ENCODE data around the gene THOC7. TPM values are rescaled to one million over a fixed set of nuclear protein-coding genes. Genes with fewer than 3 reads are reported as not detected.
A peak's percentile ranks its signal among the peaks of the same experiment; 100 is the strongest.

THOC7 gene
- total and polyA plus RNA-seq, 7 donors, result 61.0 to 102 (median 76.9) TPM

GRCh38 chr3:63891518-63891917, 27.9 kb upstream of the THOC7 start:
- DNase-seq, result no peak
- TF ChIP-seq, protein P1, sequence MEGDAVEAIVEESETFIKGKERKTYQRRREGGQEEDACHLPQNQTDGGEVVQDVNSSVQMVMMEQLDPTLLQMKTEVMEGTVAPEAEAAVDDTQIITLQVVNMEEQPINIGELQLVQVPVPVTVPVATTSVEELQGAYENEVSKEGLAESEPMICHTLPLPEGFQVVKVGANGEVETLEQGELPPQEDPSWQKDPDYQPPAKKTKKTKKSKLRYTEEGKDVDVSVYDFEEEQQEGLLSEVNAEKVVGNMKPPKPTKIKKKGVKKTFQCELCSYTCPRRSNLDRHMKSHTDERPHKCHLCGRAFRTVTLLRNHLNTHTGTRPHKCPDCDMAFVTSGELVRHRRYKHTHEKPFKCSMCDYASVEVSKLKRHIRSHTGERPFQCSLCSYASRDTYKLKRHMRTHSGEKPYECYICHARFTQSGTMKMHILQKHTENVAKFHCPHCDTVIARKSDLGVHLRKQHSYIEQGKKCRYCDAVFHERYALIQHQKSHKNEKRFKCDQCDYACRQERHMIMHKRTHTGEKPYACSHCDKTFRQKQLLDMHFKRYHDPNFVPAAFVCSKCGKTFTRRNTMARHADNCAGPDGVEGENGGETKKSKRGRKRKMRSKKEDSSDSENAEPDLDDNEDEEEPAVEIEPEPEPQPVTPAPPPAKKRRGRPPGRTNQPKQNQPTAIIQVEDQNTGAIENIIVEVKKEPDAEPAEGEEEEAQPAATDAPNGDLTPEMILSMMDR (IDR thresholded peaks at IDR 0.05), result no peak
- Histone ChIP-seq H3K27ac (no peak overlapping the region), H3K36me3 (ENCODE audit: insufficient read depth in 1 of 2, low read depth in 1 of 2) (peaks cover 0 to 13% of the 10 kb centered on the region in 2 donors), H3K4me3 (no peak overlapping the region), H3K4me1 (peaks cover 43% of the 10 kb centered on the region), H3K9me3 (no peaks in the 10 kb centered on the region), H3K27me3 (ENCODE audit: insufficient read depth in 3 of 3, low read length in 2 of 3) (no peaks in the 10 kb centered on the region)
- no peak for ATAC-seq
- intact Hi-C loops (cut with DNase I), result no loop called here
- WGBS, 3 donors, result 98% methylated on average over 5 of the region's 5 CpGs

DNA sequence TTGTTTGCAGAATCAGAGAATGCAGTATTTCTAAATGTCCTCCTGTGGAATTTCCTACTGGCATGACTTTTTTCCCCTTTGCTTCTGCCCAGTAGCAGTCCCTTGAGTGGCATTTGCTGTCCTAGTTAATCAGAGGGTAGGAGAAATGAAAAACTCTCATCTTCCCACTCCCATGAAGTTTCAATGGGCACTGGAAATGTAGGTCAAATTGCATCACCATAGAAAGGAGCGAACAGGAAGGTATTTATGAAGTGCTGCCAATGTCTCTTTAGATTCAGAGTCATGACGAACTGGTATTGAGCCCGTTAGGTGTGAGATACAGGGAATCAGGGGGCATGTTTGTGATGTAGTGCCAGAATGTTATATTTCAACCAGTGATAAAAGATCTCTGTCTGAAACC, 23.3 kb upstream of the THOC7 start:
- H3K4me1 ChIP-seq, result peaks cover 39% of the 10 kb centered on the region
- intact Hi-C loops (cut with DNase I), result no loop called here
- no peaks in the 10 kb centered on the region for H3K27me3 ChIP-seq (ENCODE audit: insufficient read depth in 3 of 3, low read length in 2 of 3)
- peak overlapping the region; percentile 19 for H3K4me3 ChIP-seq
- TF ChIP-seq, protein P1 (IDR thresholded peaks at IDR 0.05), result no peak
- peaks cover 0 to 12% of the 10 kb centered on the region in 2 donors for H3K36me3 ChIP-seq (ENCODE audit: insufficient read depth in 1 of 2, low read depth in 1 of 2)
- H3K27ac ChIP-seq, result peak overlapping the region; percentile 51
- 24 to 29% (median 28%) methylated on average over 3 of the region's 3 CpGs for WGBS, 3 donors
- ATAC-seq (peak; percentile 86 to 96 (median 92)), DNase-seq (no peak)
- H3K9me3 ChIP-seq, result no peaks in the 10 kb centered on the region

GRCh38 chr3:63880653-63881052, 17.0 kb upstream of the THOC7 start:
- intact Hi-C loops (cut with DNase I), result no loop called here
- 90 to 94% (median 92%) methylated on average over 5 of the region's 5 CpGs for WGBS, 3 donors
- TF ChIP-seq, protein P1 (IDR thresholded peaks at IDR 0.05), result no peak
- ATAC-seq, result no peak
- Histone ChIP-seq H3K4me1 (peaks cover 32% of the 10 kb centered on the region), H3K4me3 (no peak overlapping the region), H3K27me3 (ENCODE audit: insufficient read depth in 3 of 3, low read length in 2 of 3) (no peaks in the 10 kb centered on the region), H3K9me3 (no peaks in the 10 kb centered on the region), H3K27ac (no peak overlapping the region), H3K36me3 (ENCODE audit: insufficient read depth in 1 of 2, low read depth in 1 of 2) (no peaks in the 10 kb centered on the region)
- no peak for DNase-seq

- peak in 1 of 4 donors; percentile 25 for ATAC-seq
- TF ChIP-seq, protein P1 (IDR thresholded peaks at IDR 0.05), result no peak
- WGBS, 3 donors, result 80 to 84% (median 82%) methylated on average over 2 of the region's 2 CpGs
- no peaks in the 10 kb centered on the region for H3K27me3 ChIP-seq (ENCODE audit: insufficient read depth in 3 of 3, low read length in 2 of 3)
- no peak overlapping the region for H3K4me3 ChIP-seq
- no peak for DNase-seq
- H3K36me3 ChIP-seq (ENCODE audit: insufficient read depth in 1 of 2, low read depth in 1 of 2), result no peaks in the 10 kb centered on the region
- intact Hi-C loops (cut with DNase I), result no loop called here
- H3K9me3 ChIP-seq, result no peaks in the 10 kb centered on the region
- peaks cover 40% of the 10 kb centered on the region for H3K4me1 ChIP-seq
- no peak overlapping the region for H3K27ac ChIP-seq
These were observed 14.9 kb upstream of the THOC7 start for GRCh38 chr3:63878394-63879060.
